H9 (cell line): ENCODE measurements around the gene MUC4. TPM values are rescaled to one million over a fixed set of nuclear protein-coding genes. Genes with fewer than 3 reads are reported as not detected.

Experiments
- DNase-seq: peaks from one replicate; pipeline ENCODE4 v3.0.0-alpha.2; 2017
- H2AFZ ChIP-seq: one replicate; pipeline ENCODE4 v1.6.1; 2013; ENCODE audit warnings: mild to moderate bottlenecking, low read length, control low read depth, moderate library complexity
- H2AK5ac ChIP-seq: 2 replicates; pipeline ENCODE4 v1.6.1; 2013; ENCODE audit warnings: low read length, control low read depth, mixed read lengths; ENCODE audit not compliant: insufficient read length
- H2BK120ac ChIP-seq: one replicate; pipeline ENCODE4 v1.6.1; 2013; ENCODE audit warnings: low read depth, mild to moderate bottlenecking, low read length, control low read depth, inconsistent platforms; ENCODE audit not compliant: poor library complexity, severe bottlenecking
- H2BK12ac ChIP-seq: 2 replicates; pipeline ENCODE4 v1.6.1; 2013; ENCODE audit warnings: low read length, control low read depth, mixed read lengths, low read depth; ENCODE audit not compliant: insufficient read length
- H2BK15ac ChIP-seq: 2 replicates; pipeline ENCODE4 v1.6.1; 2013; ENCODE audit warnings: low read depth, low read length, control low read depth
- H2BK20ac ChIP-seq: one replicate; pipeline ENCODE4 v1.6.1; 2013; ENCODE audit warnings: low read depth, mild to moderate bottlenecking, low read length, control low read depth, inconsistent platforms; ENCODE audit not compliant: poor library complexity, severe bottlenecking
- H2BK5ac ChIP-seq: 2 replicates; pipeline ENCODE4 v1.6.1; 2013; ENCODE audit warnings: low read length, control low read depth, mixed read lengths; ENCODE audit not compliant: insufficient read length
- H3K14ac ChIP-seq: 2 replicates; pipeline ENCODE4 v1.6.1; 2013; ENCODE audit warnings: low read length, control low read depth; ENCODE audit not compliant: insufficient read depth
- H3K18ac ChIP-seq: 2 replicates; pipeline ENCODE4 v1.6.1; 2013; ENCODE audit warnings: low read depth, mild to moderate bottlenecking, mixed read lengths, low read length, control low read depth; ENCODE audit not compliant: insufficient read length
- H3K23ac ChIP-seq: 2 replicates; pipeline ENCODE4 v1.6.1; 2013; ENCODE audit warnings: low read length, control low read depth, mixed read lengths, low read depth; ENCODE audit not compliant: insufficient read length
- H3K23me2 ChIP-seq: 2 replicates; pipeline ENCODE4 v1.6.1; 2013; ENCODE audit warnings: low read depth, mild to moderate bottlenecking, mixed read lengths, low read length, control low read depth; ENCODE audit not compliant: insufficient read length, poor library complexity, severe bottlenecking
- H3K27ac ChIP-seq: 2 replicates; pipeline ENCODE4 v1.5.1; 2013; ENCODE audit warnings: low read length, control low read depth, mixed read lengths, low read depth; ENCODE audit not compliant: insufficient read length
- H3K27me3 ChIP-seq: 2 replicates; pipeline ENCODE4 v1.6.1; 2013; ENCODE audit warnings: low read length, control low read depth, inconsistent platforms; ENCODE audit not compliant: insufficient read depth
- H3K4ac ChIP-seq: 2 replicates; pipeline ENCODE4 v1.6.1; 2013; ENCODE audit warnings: low read depth, mild to moderate bottlenecking, control low read depth, inconsistent platforms, low read length, moderate library complexity
- H3K4me1 ChIP-seq: 2 replicates; pipeline ENCODE4 v1.6.1; 2013; ENCODE audit warnings: low read length, control low read depth, inconsistent platforms; ENCODE audit not compliant: insufficient read depth
- H3K4me2 ChIP-seq: 2 replicates; pipeline ENCODE4 v1.6.1; 2013; ENCODE audit warnings: low read length, control low read depth, mixed read lengths; ENCODE audit not compliant: insufficient read length, insufficient read depth
- H3K56ac ChIP-seq: 2 replicates; pipeline ENCODE4 v1.6.1; 2013; ENCODE audit warnings: low read depth, mild to moderate bottlenecking, mixed read lengths, low read length, control low read depth; ENCODE audit not compliant: insufficient read length
- H3K79me1 ChIP-seq: 2 replicates; pipeline ENCODE4 v1.6.1; 2013; ENCODE audit warnings: low read depth, mild to moderate bottlenecking, moderate library complexity, low read length, control low read depth, inconsistent platforms; ENCODE audit not compliant: insufficient read depth, poor library complexity, severe bottlenecking
- H3K79me2 ChIP-seq: 2 replicates; pipeline ENCODE4 v1.6.1; 2013; ENCODE audit warnings: low read length, control low read depth, inconsistent platforms; ENCODE audit not compliant: insufficient read depth
- H3K9ac ChIP-seq: 2 replicates; pipeline ENCODE4 v1.6.1; 2013; ENCODE audit warnings: low read length, control low read depth, mixed read lengths; ENCODE audit not compliant: insufficient read length; ENCODE audit errors: extremely low read depth
- H3K9me3 ChIP-seq: one replicate; pipeline ENCODE4 v1.6.1; 2013; ENCODE audit warnings: low read depth, low read length, inconsistent platforms; ENCODE audit not compliant: control insufficient read depth
- H3T11ph ChIP-seq: one replicate; pipeline ENCODE4 v1.6.1; 2013; ENCODE audit warnings: mild to moderate bottlenecking, low read length, control low read depth, inconsistent platforms
- H4K20me1 ChIP-seq: one replicate; pipeline ENCODE4 v1.6.1; 2013; ENCODE audit not compliant: control insufficient read depth, insufficient read length, insufficient read depth
- H4K5ac ChIP-seq: 2 replicates; pipeline ENCODE4 v1.6.1; 2013; ENCODE audit warnings: low read depth, mild to moderate bottlenecking, mixed read lengths, low read length, control low read depth; ENCODE audit not compliant: insufficient read length
- H4K8ac ChIP-seq: replicated peaks from 2 replicates; pipeline ENCODE4 v1.6.1; 2013; ENCODE audit warnings: low read length, control low read depth, mixed read lengths, low read depth; ENCODE audit not compliant: insufficient read length
- H4K91ac ChIP-seq: 2 replicates; pipeline ENCODE4 v1.6.1; 2013; ENCODE audit warnings: low read depth, mild to moderate bottlenecking, moderate library complexity, mixed read lengths, low read length, control low read depth; ENCODE audit not compliant: insufficient read length
- H3K27ac Mint-ChIP-seq, 3 experiments: 2 replicates in 2 of 3; 3 replicates in 1 of 3; pipeline ENCODE4 v1.8.0; 2020 to 2021; ENCODE audit warnings: mixed read lengths in 3 of 3, mild to moderate bottlenecking in 1 of 3, moderate library complexity in 1 of 3
- H3K27me3 Mint-ChIP-seq: 2 replicates; pipeline ENCODE4 v1.8.0; 2021; ENCODE audit warnings: low read depth, mild to moderate bottlenecking, moderate library complexity, mixed read lengths
- H3K36me3 Mint-ChIP-seq, 3 experiments: 2 replicates in 2 of 3; 3 replicates in 1 of 3; pipeline ENCODE4 v1.8.0; 2020 to 2021; ENCODE audit warnings: low read depth in 3 of 3, mixed read lengths in 3 of 3; ENCODE audit not compliant: insufficient read depth in 1 of 3
- H3K4me1 Mint-ChIP-seq, 2 experiments: 2 replicates each; pipeline ENCODE4 v1.8.0; 2020; ENCODE audit warnings: mixed read lengths in 2 of 2
- H3K4me3 Mint-ChIP-seq, 2 experiments: 2 replicates in 1 of 2; 3 replicates in 1 of 2; pipeline ENCODE4 v1.8.0; 2020 to 2021; ENCODE audit warnings: mild to moderate bottlenecking in 2 of 2, mixed read lengths in 2 of 2, moderate library complexity in 1 of 2
- H3K9me3 Mint-ChIP-seq, 2 experiments: 2 replicates in 1 of 2; 3 replicates in 1 of 2; pipeline ENCODE4 v1.8.0; 2020; ENCODE audit warnings: mild to moderate bottlenecking in 2 of 2, mixed read lengths in 2 of 2, moderate library complexity in 1 of 2
- WGBS: extraction: QIAGEN DNeasy Blood & Tissue Kit; methylation state at CpG from one replicate; pipeline ENCODE4 v1.1.7; 2013; ENCODE audit warnings: missing lambda C conversion rate, low lambda C conversion rate, mixed read lengths; ENCODE audit not compliant: insufficient read length; ENCODE audit errors: extremely low coverage; 5-methylcytosine and 5-hydroxymethylcytosine counted together
- total RNA-seq: library from RNA; stranded (reverse); gene quantifications from 2 replicates; pipeline ENCODE4 v1.2.1, GENCODE V29; 2021
- TF ChIP-seq, protein P1 (sequence below): fragments of 200-600 bp; sonication (generic); conservative IDR thresholded peaks from 3 replicates; pipeline ENCODE4 v1.8.0; 2021; ENCODE audit warnings: antibody characterized with exemption, mild to moderate bottlenecking

MUC4 gene
- total RNA-seq, 1 experiment from 2014 or later: 1.2 TPM

DNA sequence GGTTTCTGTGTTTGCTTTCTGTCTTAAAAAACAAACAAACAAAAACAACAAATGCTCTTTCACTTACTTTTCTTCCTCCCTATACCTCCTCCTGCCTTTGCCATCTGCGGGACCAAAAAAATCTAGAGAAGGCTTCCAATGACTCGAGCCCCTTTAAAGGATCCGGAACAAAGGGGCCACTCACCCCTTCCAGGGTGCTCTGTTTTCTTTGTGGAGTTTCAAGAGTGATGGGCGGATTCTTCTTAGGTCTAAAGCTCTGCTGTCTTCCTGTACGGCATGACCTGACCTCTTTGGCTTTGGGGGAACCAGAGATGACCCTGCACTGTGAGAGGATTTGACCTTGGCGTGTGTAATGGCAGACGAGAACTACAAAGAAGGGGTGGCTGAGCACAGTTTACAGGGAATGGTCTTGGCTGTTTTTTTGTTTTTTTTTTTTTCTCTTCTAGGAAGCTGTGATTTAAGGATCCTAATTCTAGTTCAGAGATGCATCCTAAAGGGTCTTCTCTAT, 93.2 kb downstream of the MUC4 start:
- Mint-ChIP-seq H3K4me1 (peaks cover 34 to 36% of the 10 kb centered on the region in 2 experiments), H3K27me3 (peaks cover 29% of the 10 kb centered on the region), H3K4me3 (no peak overlapping the region), H3K27ac (peak overlapping the region; percentile 1 to 12 (median 12); a peak in 2 of 7 replicates), H3K36me3 (peaks cover 0 to 5% (median 0%) of the 10 kb centered on the region in 3 experiments; a peak in 2 of 7 replicates), H3K9me3 (peaks cover 0 to 6% of the 10 kb centered on the region in 2 experiments; a peak in 3 of 5 replicates)
- H2AK5ac ChIP-seq: no peak overlapping the region
- no CpG with 5 or more reads among the region's 7 CpGs for WGBS
- no peak overlapping the region for H2AFZ ChIP-seq
- H3K4me1 ChIP-seq: peaks cover 6% of the 10 kb centered on the region; the same call in 1 of the 2 replicates
- no peak for DNase-seq
- H3K9me3 ChIP-seq: no peaks in the 10 kb centered on the region
- no peak overlapping the region for H2BK5ac ChIP-seq
- H3K27ac ChIP-seq: no peak overlapping the region
- no peak overlapping the region for H4K5ac ChIP-seq
- H4K91ac ChIP-seq: no peak overlapping the region
- H3K79me2 ChIP-seq: no peaks in the 10 kb centered on the region
- H3K4me2 ChIP-seq: no peak overlapping the region
- no peak overlapping the region for H2BK120ac ChIP-seq
- H4K8ac ChIP-seq: no peak overlapping the region
- no peak overlapping the region for H3K56ac ChIP-seq
- no peak overlapping the region for H3K9ac ChIP-seq
- H3K27me3 ChIP-seq: no peaks in the 10 kb centered on the region
- TF ChIP-seq, protein P1, sequence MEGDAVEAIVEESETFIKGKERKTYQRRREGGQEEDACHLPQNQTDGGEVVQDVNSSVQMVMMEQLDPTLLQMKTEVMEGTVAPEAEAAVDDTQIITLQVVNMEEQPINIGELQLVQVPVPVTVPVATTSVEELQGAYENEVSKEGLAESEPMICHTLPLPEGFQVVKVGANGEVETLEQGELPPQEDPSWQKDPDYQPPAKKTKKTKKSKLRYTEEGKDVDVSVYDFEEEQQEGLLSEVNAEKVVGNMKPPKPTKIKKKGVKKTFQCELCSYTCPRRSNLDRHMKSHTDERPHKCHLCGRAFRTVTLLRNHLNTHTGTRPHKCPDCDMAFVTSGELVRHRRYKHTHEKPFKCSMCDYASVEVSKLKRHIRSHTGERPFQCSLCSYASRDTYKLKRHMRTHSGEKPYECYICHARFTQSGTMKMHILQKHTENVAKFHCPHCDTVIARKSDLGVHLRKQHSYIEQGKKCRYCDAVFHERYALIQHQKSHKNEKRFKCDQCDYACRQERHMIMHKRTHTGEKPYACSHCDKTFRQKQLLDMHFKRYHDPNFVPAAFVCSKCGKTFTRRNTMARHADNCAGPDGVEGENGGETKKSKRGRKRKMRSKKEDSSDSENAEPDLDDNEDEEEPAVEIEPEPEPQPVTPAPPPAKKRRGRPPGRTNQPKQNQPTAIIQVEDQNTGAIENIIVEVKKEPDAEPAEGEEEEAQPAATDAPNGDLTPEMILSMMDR: no peak
- no peak overlapping the region for H2BK15ac ChIP-seq
- no peak overlapping the region for H3K18ac ChIP-seq
- H3K23ac ChIP-seq: no peak overlapping the region
- H3K14ac ChIP-seq: no peak overlapping the region
- H2BK12ac ChIP-seq: no peak overlapping the region
- no peak overlapping the region for H3K4ac ChIP-seq
- H4K20me1 ChIP-seq: no peaks in the 10 kb centered on the region
- H2BK20ac ChIP-seq: no peak overlapping the region
- H3K23me2 ChIP-seq: no peaks in the 10 kb centered on the region
- no peak overlapping the region for H3T11ph ChIP-seq
- no peaks in the 10 kb centered on the region for H3K79me1 ChIP-seq
